ENCODE measurements around the gene FBXO10.
A peak's percentile ranks its signal among the peaks of the same experiment; 100 is the strongest.

Gene FBXO10

DNA sequence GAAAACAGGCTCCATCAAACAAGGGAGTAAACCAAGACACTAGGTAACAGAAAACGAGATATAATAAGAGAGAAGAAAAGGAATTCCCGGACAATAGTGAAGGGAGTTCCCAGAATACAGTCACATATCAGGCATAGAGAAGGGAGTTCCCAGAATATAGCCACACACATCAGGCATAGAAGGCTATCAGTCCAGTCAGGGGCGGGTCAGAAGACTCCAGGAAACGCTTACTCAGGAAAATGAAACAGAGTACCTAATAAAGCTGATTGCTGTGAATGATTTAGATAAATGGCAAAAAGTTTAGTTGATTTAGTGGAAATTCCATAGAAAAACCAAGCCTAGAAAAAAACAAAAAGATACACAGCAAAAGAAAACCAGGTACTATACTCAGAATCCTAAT lies 11.3 kb upstream of the FBXO10 start:
- no peak for DNase-seq
- no peak for TF ChIP-seq EZH2 (optimal IDR thresholded peaks at IDR 0.05; ENCODE audit: low read depth, low read length)
- TF ChIP-seq EZH2phosphoT487 (IDR thresholded peaks at IDR 0.05; ENCODE audit: low read length): no peak
- TF ChIP-seq, protein P1, sequence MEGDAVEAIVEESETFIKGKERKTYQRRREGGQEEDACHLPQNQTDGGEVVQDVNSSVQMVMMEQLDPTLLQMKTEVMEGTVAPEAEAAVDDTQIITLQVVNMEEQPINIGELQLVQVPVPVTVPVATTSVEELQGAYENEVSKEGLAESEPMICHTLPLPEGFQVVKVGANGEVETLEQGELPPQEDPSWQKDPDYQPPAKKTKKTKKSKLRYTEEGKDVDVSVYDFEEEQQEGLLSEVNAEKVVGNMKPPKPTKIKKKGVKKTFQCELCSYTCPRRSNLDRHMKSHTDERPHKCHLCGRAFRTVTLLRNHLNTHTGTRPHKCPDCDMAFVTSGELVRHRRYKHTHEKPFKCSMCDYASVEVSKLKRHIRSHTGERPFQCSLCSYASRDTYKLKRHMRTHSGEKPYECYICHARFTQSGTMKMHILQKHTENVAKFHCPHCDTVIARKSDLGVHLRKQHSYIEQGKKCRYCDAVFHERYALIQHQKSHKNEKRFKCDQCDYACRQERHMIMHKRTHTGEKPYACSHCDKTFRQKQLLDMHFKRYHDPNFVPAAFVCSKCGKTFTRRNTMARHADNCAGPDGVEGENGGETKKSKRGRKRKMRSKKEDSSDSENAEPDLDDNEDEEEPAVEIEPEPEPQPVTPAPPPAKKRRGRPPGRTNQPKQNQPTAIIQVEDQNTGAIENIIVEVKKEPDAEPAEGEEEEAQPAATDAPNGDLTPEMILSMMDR (IDR thresholded peaks at IDR 0.05; ENCODE audit: low read length): no peak
- Histone ChIP-seq H3K4me1 (ENCODE audit: low read length) (peaks cover 18% of the 10 kb centered on the region), H4K20me1 (ENCODE audit: insufficient read depth, low read length) (peaks cover 41% of the 10 kb centered on the region), H3K79me2 (ENCODE audit: low read length) (peaks cover 98% of the 10 kb centered on the region), H3K27ac (ENCODE audit: low read length) (no peak overlapping the region), H3K36me3 (replicated peaks; ENCODE audit: insufficient read depth, low read length) (peaks cover 49% of the 10 kb centered on the region), H3K9me2 (replicated peaks; ENCODE audit: insufficient read depth, low read length) (no peaks in the 10 kb centered on the region), H3F3A (ENCODE audit: insufficient read depth, low read length) (peaks cover 24% of the 10 kb centered on the region; the same call in 1 of the 2 replicates), H3K9ac (ENCODE audit: low read length) (no peak overlapping the region), H2AFZ (ENCODE audit: low read length) (no peak overlapping the region), H3K4me2 (ENCODE audit: low read depth, low read length) (no peak overlapping the region), H3K27me3 (replicated peaks; ENCODE audit: insufficient read depth, low read length) (no peaks in the 10 kb centered on the region), H3K4me3 (ENCODE audit: low read length) (no peak overlapping the region), H3K9me3 (replicated peaks; ENCODE audit: insufficient read depth, low read length) (no peaks in the 10 kb centered on the region)

DNA sequence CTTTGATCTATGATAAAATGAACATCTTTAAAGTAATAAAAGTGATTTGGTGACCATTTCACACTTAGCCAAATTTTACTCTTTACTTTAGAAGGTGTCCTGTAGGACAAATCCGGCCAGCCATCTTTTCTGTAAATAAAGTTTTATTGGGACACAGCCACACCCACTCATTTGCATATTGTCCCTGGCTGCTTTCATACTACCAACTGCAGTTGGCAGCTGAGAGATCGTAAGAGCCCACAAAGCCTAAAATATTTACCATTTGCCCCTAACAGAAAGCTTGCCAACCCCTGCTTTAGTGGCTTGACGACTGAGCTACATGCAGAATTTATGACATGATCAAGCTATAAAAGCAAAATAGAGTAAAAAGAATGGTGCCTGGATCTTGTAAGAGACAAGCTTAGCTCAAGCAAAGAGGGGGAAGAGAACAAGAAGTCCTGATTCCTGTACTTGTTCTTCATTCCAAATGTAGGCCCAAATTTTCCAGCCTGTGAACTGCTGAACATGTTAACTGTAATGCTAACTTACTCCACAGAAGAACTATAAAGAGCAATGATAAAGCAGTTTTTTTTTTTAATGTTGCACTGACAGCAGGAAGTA lies 7.4 kb upstream of the FBXO10 start:
- peaks cover 20% of the 10 kb centered on the region; the same call in 1 of the 2 replicates for H4K20me1 ChIP-seq (ENCODE audit: insufficient read depth, low read length)
- no peak for DNase-seq
- no peak overlapping the region for H3K4me3 ChIP-seq (ENCODE audit: low read length)
- peaks cover 83% of the 10 kb centered on the region for H3K79me2 ChIP-seq (ENCODE audit: low read length)
- H3K9ac ChIP-seq (ENCODE audit: low read length): no peak overlapping the region
- H3K27me3 ChIP-seq (replicated peaks; ENCODE audit: insufficient read depth, low read length): no peaks in the 10 kb centered on the region
- no peaks in the 10 kb centered on the region for H3K9me3 ChIP-seq (replicated peaks; ENCODE audit: insufficient read depth, low read length)
- no peak overlapping the region for H3K27ac ChIP-seq (ENCODE audit: low read length)
- no peaks in the 10 kb centered on the region for H3K9me2 ChIP-seq (replicated peaks; ENCODE audit: insufficient read depth, low read length)
- H3K4me2 ChIP-seq (ENCODE audit: low read depth, low read length): no peak overlapping the region
- TF ChIP-seq EZH2phosphoT487 (IDR thresholded peaks at IDR 0.05; ENCODE audit: low read length): no peak
- TF ChIP-seq, protein P1 (IDR thresholded peaks at IDR 0.05; ENCODE audit: low read length): no peak
- TF ChIP-seq EZH2 (optimal IDR thresholded peaks at IDR 0.05; ENCODE audit: low read depth, low read length): no peak
- H3F3A ChIP-seq (ENCODE audit: insufficient read depth, low read length): peaks cover 24% of the 10 kb centered on the region; the same call in 1 of the 2 replicates
- 0 out of 2 replicates have a peak, but pooled peaks cover 4% of the 10 kb centered on the region for H3K4me1 ChIP-seq (ENCODE audit: low read length)
- peaks cover 51% of the 10 kb centered on the region for H3K36me3 ChIP-seq (replicated peaks; ENCODE audit: insufficient read depth, low read length)
- no peak overlapping the region for H2AFZ ChIP-seq (ENCODE audit: low read length)

GRCh38 chr9:37582548-37583157 lies 6.5 kb upstream of the FBXO10 start:
- H3K4me3 ChIP-seq (ENCODE audit: low read length): no peak overlapping the region
- TF ChIP-seq, protein P1 (IDR thresholded peaks at IDR 0.05; ENCODE audit: low read length): peak; percentile 63
- TF ChIP-seq EZH2 (optimal IDR thresholded peaks at IDR 0.05; ENCODE audit: low read depth, low read length): no peak
- no peak overlapping the region for H3K27ac ChIP-seq (ENCODE audit: low read length)
- H4K20me1 ChIP-seq (ENCODE audit: insufficient read depth, low read length): peaks cover 17% of the 10 kb centered on the region; the same call in 1 of the 2 replicates
- no peaks in the 10 kb centered on the region for H3K27me3 ChIP-seq (replicated peaks; ENCODE audit: insufficient read depth, low read length)
- DNase-seq: peak; percentile 65
- H3K4me1 ChIP-seq (ENCODE audit: low read length): 0 out of 2 replicates have a peak, but pooled peaks cover 4% of the 10 kb centered on the region
- no peak overlapping the region for H2AFZ ChIP-seq (ENCODE audit: low read length)
- peaks cover 42% of the 10 kb centered on the region for H3K36me3 ChIP-seq (replicated peaks; ENCODE audit: insufficient read depth, low read length)
- no peak overlapping the region for H3K4me2 ChIP-seq (ENCODE audit: low read depth, low read length)
- peaks cover 27% of the 10 kb centered on the region; the same call in 1 of the 2 replicates for H3F3A ChIP-seq (ENCODE audit: insufficient read depth, low read length)
- peaks cover 77% of the 10 kb centered on the region for H3K79me2 ChIP-seq (ENCODE audit: low read length)
- no peaks in the 10 kb centered on the region for H3K9me3 ChIP-seq (replicated peaks; ENCODE audit: insufficient read depth, low read length)
- no peaks in the 10 kb centered on the region for H3K9me2 ChIP-seq (replicated peaks; ENCODE audit: insufficient read depth, low read length)
- no peak overlapping the region for H3K9ac ChIP-seq (ENCODE audit: low read length)
